Ishikawa (cell line): ENCODE measurements around the gene SDK1.

ENCODE experiments used
- CEBPB ChIP-seq: IDR thresholded peaks from 2 replicates; pipeline ENCODE4 v1.6.1; 2012
- CREB1 ChIP-seq: IDR thresholded peaks from 2 replicates; pipeline ENCODE4 v1.6.1; 2012; ENCODE audit warnings: low read depth
- EGR1 ChIP-seq: IDR thresholded peaks from 2 replicates; pipeline ENCODE4 v1.6.1; 2012
- EP300 ChIP-seq: IDR thresholded peaks from 2 replicates; pipeline ENCODE4 v1.6.1; 2012; ENCODE audit warnings: borderline replicate concordance
- FOXM1 ChIP-seq: IDR thresholded peaks from 2 replicates; pipeline ENCODE4 v1.6.1; 2012; ENCODE audit warnings: low read depth, borderline replicate concordance
- NFIC ChIP-seq: IDR thresholded peaks from 2 replicates; pipeline ENCODE4 v1.6.1; 2012
- RAD21 ChIP-seq: IDR thresholded peaks from 2 replicates; pipeline ENCODE4 v1.6.1; 2012; ENCODE audit warnings: low read depth
- TAF1 ChIP-seq: IDR thresholded peaks from 2 replicates; pipeline ENCODE4 v1.6.1; 2012; ENCODE audit warnings: low read depth, mild to moderate bottlenecking
- TCF12 ChIP-seq: IDR thresholded peaks from 2 replicates; pipeline ENCODE4 v1.6.1; 2012; ENCODE audit warnings: low read depth
- TEAD4 ChIP-seq: IDR thresholded peaks from 2 replicates; pipeline ENCODE4 v1.6.1; 2012
- YY1 ChIP-seq: IDR thresholded peaks from 2 replicates; pipeline ENCODE4 v1.6.1; 2012; ENCODE audit warnings: low read depth
- ZBTB7A ChIP-seq: IDR thresholded peaks from 2 replicates; pipeline ENCODE4 v1.6.1; 2012; ENCODE audit warnings: low read depth
- TF ChIP-seq, protein P1 (sequence below): IDR thresholded peaks from 2 replicates; pipeline ENCODE4 v1.6.1; 2012; ENCODE audit warnings: low read depth, mild to moderate bottlenecking
- TF ChIP-seq, protein P2 (sequence below): IDR thresholded peaks from 2 replicates; pipeline ENCODE4 v1.6.1; 2012
- TF ChIP-seq, protein P3 (sequence below): IDR thresholded peaks from 2 replicates; pipeline ENCODE4 v1.6.1; 2012

SDK1 gene

DNA sequence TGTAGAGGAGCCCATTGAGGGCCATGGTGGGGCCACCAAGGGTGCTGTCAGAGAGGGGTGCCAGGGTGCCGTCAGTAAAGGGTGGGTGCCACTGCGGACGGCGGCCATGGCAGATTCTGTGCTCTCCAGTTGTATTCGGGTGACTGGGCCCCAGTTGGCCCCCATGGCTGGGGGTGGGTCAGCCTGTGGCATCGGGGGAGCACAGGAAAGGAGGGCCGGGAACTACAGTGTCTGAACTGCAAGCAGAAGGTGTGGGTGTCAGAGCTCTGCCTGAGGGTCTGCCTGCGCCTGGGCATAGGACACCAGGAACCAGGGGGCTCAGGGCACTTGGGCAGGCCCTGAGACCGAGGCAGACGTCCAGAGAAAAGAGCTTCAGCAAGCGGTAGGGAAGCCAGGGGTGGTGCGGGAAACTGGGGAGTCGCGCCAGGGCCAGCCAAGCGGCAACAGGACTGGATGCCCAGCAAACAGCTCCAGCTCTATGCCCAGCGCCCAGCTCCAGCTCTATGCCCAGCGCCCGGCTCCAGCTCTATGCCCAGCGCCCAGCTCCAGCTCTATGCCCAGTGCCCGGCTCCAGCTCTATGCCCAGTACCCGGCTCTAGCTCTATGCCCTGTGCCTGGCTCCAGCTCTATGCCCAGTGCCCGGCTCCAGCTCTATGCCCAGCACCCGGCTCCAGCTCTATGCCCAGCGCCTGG is 878.8 kb downstream of the SDK1 start:
- TF ChIP-seq YY1: no peak
- TF ChIP-seq ZBTB7A: no peak
- TF ChIP-seq CEBPB: no peak
- TF ChIP-seq NFIC: no peak
- TF ChIP-seq, protein P1, sequence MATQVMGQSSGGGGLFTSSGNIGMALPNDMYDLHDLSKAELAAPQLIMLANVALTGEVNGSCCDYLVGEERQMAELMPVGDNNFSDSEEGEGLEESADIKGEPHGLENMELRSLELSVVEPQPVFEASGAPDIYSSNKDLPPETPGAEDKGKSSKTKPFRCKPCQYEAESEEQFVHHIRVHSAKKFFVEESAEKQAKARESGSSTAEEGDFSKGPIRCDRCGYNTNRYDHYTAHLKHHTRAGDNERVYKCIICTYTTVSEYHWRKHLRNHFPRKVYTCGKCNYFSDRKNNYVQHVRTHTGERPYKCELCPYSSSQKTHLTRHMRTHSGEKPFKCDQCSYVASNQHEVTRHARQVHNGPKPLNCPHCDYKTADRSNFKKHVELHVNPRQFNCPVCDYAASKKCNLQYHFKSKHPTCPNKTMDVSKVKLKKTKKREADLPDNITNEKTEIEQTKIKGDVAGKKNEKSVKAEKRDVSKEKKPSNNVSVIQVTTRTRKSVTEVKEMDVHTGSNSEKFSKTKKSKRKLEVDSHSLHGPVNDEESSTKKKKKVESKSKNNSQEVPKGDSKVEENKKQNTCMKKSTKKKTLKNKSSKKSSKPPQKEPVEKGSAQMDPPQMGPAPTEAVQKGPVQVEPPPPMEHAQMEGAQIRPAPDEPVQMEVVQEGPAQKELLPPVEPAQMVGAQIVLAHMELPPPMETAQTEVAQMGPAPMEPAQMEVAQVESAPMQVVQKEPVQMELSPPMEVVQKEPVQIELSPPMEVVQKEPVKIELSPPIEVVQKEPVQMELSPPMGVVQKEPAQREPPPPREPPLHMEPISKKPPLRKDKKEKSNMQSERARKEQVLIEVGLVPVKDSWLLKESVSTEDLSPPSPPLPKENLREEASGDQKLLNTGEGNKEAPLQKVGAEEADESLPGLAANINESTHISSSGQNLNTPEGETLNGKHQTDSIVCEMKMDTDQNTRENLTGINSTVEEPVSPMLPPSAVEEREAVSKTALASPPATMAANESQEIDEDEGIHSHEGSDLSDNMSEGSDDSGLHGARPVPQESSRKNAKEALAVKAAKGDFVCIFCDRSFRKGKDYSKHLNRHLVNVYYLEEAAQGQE: no peak
- no peak for TF ChIP-seq FOXM1
- no peak for TF ChIP-seq RAD21
- TF ChIP-seq EP300: no peak
- TF ChIP-seq TAF1: no peak
- no peak for TF ChIP-seq CREB1
- TF ChIP-seq, protein P2, sequence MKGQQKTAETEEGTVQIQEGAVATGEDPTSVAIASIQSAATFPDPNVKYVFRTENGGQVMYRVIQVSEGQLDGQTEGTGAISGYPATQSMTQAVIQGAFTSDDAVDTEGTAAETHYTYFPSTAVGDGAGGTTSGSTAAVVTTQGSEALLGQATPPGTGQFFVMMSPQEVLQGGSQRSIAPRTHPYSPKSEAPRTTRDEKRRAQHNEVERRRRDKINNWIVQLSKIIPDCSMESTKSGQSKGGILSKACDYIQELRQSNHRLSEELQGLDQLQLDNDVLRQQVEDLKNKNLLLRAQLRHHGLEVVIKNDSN: no peak
- no peak for TF ChIP-seq EGR1
- TF ChIP-seq TEAD4: no peak
- TF ChIP-seq TCF12: no peak
- TF ChIP-seq, protein P3, sequence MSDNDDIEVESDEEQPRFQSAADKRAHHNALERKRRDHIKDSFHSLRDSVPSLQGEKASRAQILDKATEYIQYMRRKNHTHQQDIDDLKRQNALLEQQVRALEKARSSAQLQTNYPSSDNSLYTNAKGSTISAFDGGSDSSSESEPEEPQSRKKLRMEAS: no peak

DNA sequence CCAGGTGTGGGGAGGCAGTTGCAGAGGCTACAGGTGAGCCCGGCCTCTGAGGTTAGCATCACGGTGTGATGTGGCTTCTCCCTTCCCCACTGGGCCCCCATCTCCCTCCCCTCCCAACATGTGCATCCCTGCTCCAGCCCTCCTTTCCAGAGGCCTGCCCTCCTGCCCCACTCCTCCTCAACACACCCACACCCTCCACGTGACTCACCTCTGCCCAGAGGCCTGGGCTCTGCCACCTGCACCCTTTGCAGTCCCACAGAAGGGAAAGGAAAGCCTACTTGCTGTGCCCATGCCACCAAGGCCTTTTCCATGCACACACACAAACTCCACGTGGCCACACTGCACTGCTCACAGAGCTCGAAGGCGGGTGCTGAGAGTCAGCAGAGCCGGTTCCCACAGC is 880.4 kb downstream of the SDK1 start:
- TF ChIP-seq TEAD4: no peak
- TF ChIP-seq CEBPB: no peak
- no peak for TF ChIP-seq TAF1
- TF ChIP-seq EP300: no peak
- TF ChIP-seq, protein P1: no peak
- TF ChIP-seq CREB1: no peak
- TF ChIP-seq, protein P2: no peak
- TF ChIP-seq NFIC: no peak
- TF ChIP-seq YY1: no peak
- no peak for TF ChIP-seq EGR1
- no peak for TF ChIP-seq ZBTB7A
- TF ChIP-seq, protein P3: no peak
- no peak for TF ChIP-seq TCF12
- TF ChIP-seq RAD21: no peak
- TF ChIP-seq FOXM1: no peak

DNA sequence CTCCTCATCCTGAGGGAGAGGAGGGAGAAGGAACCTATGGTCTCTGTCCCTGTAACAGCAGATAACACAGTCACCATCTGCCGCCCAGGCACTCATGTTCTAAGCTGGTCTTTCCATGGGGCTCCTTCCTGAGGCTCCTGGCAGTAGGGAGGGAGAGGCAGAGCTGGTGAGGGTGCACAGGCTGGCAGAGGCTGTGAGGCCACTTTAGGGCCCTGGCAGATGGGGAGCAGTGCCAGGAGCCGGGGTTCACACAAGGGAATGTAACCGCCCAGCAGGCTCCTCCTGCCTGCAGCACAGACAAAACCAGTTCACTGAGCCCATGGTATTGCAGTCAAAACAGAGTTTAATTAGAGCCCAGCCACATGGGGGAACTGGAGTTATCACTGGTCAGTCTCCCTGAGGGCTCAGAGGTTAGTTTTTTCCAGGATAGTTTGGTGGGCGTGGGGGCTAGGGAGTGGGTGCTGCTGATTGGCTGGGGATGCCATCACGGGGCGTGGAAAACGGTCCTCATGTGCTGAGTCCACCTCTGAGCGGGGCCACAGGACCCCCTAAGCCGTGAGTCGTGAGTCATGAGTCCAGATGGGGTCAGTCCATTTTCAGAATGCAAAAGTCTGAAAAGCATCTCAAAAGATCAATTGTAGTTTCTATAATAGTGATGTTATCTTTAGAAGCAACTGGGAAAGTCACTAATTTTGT is 881.7 kb downstream of the SDK1 start:
- no peak for TF ChIP-seq YY1
- no peak for TF ChIP-seq FOXM1
- TF ChIP-seq TEAD4: no peak
- TF ChIP-seq CEBPB: no peak
- TF ChIP-seq TCF12: no peak
- TF ChIP-seq EGR1: no peak
- TF ChIP-seq RAD21: no peak

DNA sequence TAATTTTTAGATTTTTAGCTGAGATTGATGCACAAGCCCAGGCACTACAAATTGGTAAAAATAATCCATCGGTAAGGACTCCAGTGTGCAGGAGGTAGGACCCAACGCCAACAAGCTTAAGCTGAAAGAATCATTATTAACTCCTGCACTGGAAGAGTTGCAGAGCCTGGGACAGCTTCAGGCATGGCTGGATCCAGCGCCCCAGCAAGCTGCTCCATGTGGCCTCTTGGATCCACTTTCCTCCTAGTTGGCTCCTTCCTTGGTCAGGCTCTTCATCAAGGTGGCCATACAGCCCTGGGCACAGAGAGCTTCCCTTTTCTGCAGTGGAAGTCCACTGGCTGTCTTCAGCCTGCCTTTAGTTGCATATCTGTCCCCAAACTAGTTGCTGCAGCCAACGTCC is 883.6 kb downstream of the SDK1 start:
- TF ChIP-seq, protein P1: no peak
- TF ChIP-seq, protein P2: no peak
- TF ChIP-seq, protein P3: no peak
- no peak for TF ChIP-seq NFIC
- TF ChIP-seq ZBTB7A: no peak
- TF ChIP-seq RAD21: no peak
- TF ChIP-seq EP300: no peak
- TF ChIP-seq TAF1: no peak
